GM23338 (cell line): ENCODE measurements around the gene LCNL1. TPM values are rescaled to one million over a fixed set of nuclear protein-coding genes. Genes with fewer than 3 reads are reported as not detected.
"Not testable (repeated sequence)": the region's sequence is repeated elsewhere in the genome, so short reads cannot be mapped to it uniquely, and the experiment has no call there.

Experiments used
- ATAC-seq: fragments of 200-7000 bp; cut with Tn5 transposase; 3 replicates; pipeline ENCODE4 v1.9.1; 2020
- DNase-seq: peaks from one replicate; pipeline ENCODE4 v3.0.0-alpha.2; 2015; ENCODE audit warnings: low spot score
- H2AFZ ChIP-seq: fragments of 200-600 bp; sonication (generic); 2 replicates; pipeline ENCODE4 v1.8.0; 2016; ENCODE audit warnings: antibody characterized with exemption, mild to moderate bottlenecking, moderate library complexity
- H3F3A ChIP-seq: fragments of 200-600 bp; sonication (generic); replicated peaks from 2 replicates; pipeline ENCODE4 v1.8.0; 2017; ENCODE audit warnings: antibody characterized with exemption, mixed run types, low read depth
- H3K27ac ChIP-seq: fragments of 200-600 bp; sonication (generic); 2 replicates; pipeline ENCODE4 v1.6.1; 2016; ENCODE audit warnings: low read depth
- H3K27me3 ChIP-seq: fragments of 200-600 bp; sonication (generic); 2 replicates; pipeline ENCODE4 v1.8.0; 2016; ENCODE audit warnings: mild to moderate bottlenecking, mixed run types, moderate library complexity; ENCODE audit not compliant: insufficient read depth
- H3K36me3 ChIP-seq: fragments of 200-600 bp; sonication (generic); 2 replicates; pipeline ENCODE4 v1.8.0; 2016; ENCODE audit warnings: mild to moderate bottlenecking; ENCODE audit not compliant: insufficient read depth
- H3K4me1 ChIP-seq: fragments of 200-600 bp; sonication (generic); 2 replicates; pipeline ENCODE4 v1.8.0; 2016; ENCODE audit warnings: mild to moderate bottlenecking, moderate library complexity; ENCODE audit not compliant: insufficient read depth
- H3K4me2 ChIP-seq: fragments of 200-600 bp; sonication (generic); 2 replicates; pipeline ENCODE4 v1.7.1; 2017; ENCODE audit warnings: mixed run types
- H3K4me3 ChIP-seq: fragments of 200-600 bp; sonication (generic); 2 replicates; pipeline ENCODE4 v1.6.1; 2016; ENCODE audit warnings: mixed run types
- H3K79me2 ChIP-seq: fragments of 200-600 bp; sonication (generic); replicated peaks from 2 replicates; pipeline ENCODE4 v1.8.0; 2017; ENCODE audit warnings: mild to moderate bottlenecking; ENCODE audit not compliant: insufficient read depth
- H3K9me2 ChIP-seq: fragments of 200-600 bp; sonication (generic); 2 replicates; pipeline ENCODE4 v1.8.0; 2017; ENCODE audit not compliant: insufficient read depth
- H4K20me1 ChIP-seq: fragments of 200-600 bp; sonication (generic); replicated peaks from 2 replicates; pipeline ENCODE4 v1.8.0; 2017; ENCODE audit warnings: mild to moderate bottlenecking; ENCODE audit not compliant: insufficient read depth
- H3K27ac Mint-ChIP-seq: 2 replicates; pipeline ENCODE4 v1.8.0; 2020; ENCODE audit warnings: inconsistent platforms, mild to moderate bottlenecking, moderate library complexity, mixed read lengths
- H3K27me3 Mint-ChIP-seq: 3 replicates; pipeline ENCODE4 v1.8.0; 2022; ENCODE audit warnings: low read depth, mild to moderate bottlenecking, moderate library complexity, mixed read lengths, inconsistent platforms; ENCODE audit not compliant: insufficient read depth, poor library complexity
- H3K36me3 Mint-ChIP-seq: 3 replicates; pipeline ENCODE4 v1.8.0; 2021; ENCODE audit warnings: low read depth, mild to moderate bottlenecking, inconsistent platforms, moderate library complexity, mixed read lengths
- H3K4me1 Mint-ChIP-seq: 3 replicates; pipeline ENCODE4 v1.8.0; 2020; ENCODE audit warnings: mild to moderate bottlenecking, inconsistent platforms, mixed read lengths
- H3K4me3 Mint-ChIP-seq: 3 replicates; pipeline ENCODE4 v1.8.0; 2021; ENCODE audit warnings: moderate library complexity, mild to moderate bottlenecking, inconsistent platforms, mixed read lengths
- H3K9me3 Mint-ChIP-seq: 3 replicates; pipeline ENCODE4 v1.8.0; 2020; ENCODE audit warnings: moderate library complexity, mild to moderate bottlenecking, inconsistent platforms, mixed read lengths
- CREB1 ChIP-seq: fragments of 250-450 bp; sonication (Bioruptor Pico); IDR thresholded peaks from 2 replicates; pipeline ENCODE4 v1.5.0; 2020; ENCODE audit warnings: low read depth, mild to moderate bottlenecking, moderate library complexity
- CTCF ChIP-seq, 2 experiments: fragments of 200-600 bp in 1 of 2; sonication (generic) in 1 of 2; conservative IDR thresholded peaks; 2 replicates each; pipeline versions ENCODE4 v1.5.1 to v1.6.1; 2016 to 2017; ENCODE audit warnings: antibody characterized with exemption in 2 of 2, low read depth in 2 of 2, mild to moderate bottlenecking in 2 of 2, moderate library complexity in 1 of 2
- POLR2AphosphoS5 ChIP-seq: IDR thresholded peaks from 2 replicates; pipeline ENCODE4 v1.6.1; 2016; ENCODE audit warnings: antibody characterized with exemption, low read depth
- ZNF331 ChIP-seq: fragments of 250-450 bp; sonication (Bioruptor Pico); IDR thresholded peaks from 2 replicates; pipeline ENCODE4 v1.5.0; 2020; ENCODE audit warnings: low read depth, mild to moderate bottlenecking, moderate library complexity
- polyA plus RNA-seq: library from polyadenylated mRNA; unstranded; fragments of >200 nt; fragmentation: Nextera tagmentation; extraction: Ambion mirVana; gene quantifications from 2 replicates; pipeline ENCODE4 v1.2.1, GENCODE V29; 2016
- total RNA-seq: library from RNA; depleted of rRNA; stranded (reverse); fragments of >200 nt; shearing (Covaris generic); gene quantifications from 2 replicates; pipeline ENCODE4 v1.2.3, GENCODE V29; 2014
- TF ChIP-seq, protein P1 (sequence below): fragments of 250-450 bp; sonication (Bioruptor Pico); IDR thresholded peaks from 2 replicates; pipeline ENCODE4 v1.5.0; 2020; ENCODE audit warnings: mild to moderate bottlenecking, moderate library complexity
- TF ChIP-seq, protein P2 (sequence below): IDR thresholded peaks from 2 replicates; pipeline ENCODE4 v1.6.1; 2016; ENCODE audit warnings: antibody characterized with exemption

The LCNL1 gene
- total and polyA plus RNA-seq, 2 experiments from 2014 or later, result 0.11 TPM; not detected in 1

GRCh38 chr9:137004285-137004684, 21.5 kb downstream of the LCNL1 start:
- not testable (repeated sequence) for H3K4me1 Mint-ChIP-seq, H3K9me2 ChIP-seq, H3K4me2 ChIP-seq, H3K79me2 ChIP-seq, H3F3A ChIP-seq, H2AFZ ChIP-seq, H3K27me3 ChIP-seq, H3K36me3 Mint-ChIP-seq, H3K36me3 ChIP-seq, H3K27ac Mint-ChIP-seq, H3K4me3 ChIP-seq, DNase-seq, H3K4me1 ChIP-seq, ATAC-seq, H3K27me3 Mint-ChIP-seq, H4K20me1 ChIP-seq, H3K4me3 Mint-ChIP-seq, H3K27ac ChIP-seq
- peak; percentile 50 to 55 for TF ChIP-seq CTCF (conservative IDR thresholded peaks at IDR 0.05; ENCODE audit: low read depth in 2 of 2)
- TF ChIP-seq CREB1, result peak; percentile 75
- peaks cover 19% of the 10 kb centered on the region for H3K9me3 Mint-ChIP-seq

DNA sequence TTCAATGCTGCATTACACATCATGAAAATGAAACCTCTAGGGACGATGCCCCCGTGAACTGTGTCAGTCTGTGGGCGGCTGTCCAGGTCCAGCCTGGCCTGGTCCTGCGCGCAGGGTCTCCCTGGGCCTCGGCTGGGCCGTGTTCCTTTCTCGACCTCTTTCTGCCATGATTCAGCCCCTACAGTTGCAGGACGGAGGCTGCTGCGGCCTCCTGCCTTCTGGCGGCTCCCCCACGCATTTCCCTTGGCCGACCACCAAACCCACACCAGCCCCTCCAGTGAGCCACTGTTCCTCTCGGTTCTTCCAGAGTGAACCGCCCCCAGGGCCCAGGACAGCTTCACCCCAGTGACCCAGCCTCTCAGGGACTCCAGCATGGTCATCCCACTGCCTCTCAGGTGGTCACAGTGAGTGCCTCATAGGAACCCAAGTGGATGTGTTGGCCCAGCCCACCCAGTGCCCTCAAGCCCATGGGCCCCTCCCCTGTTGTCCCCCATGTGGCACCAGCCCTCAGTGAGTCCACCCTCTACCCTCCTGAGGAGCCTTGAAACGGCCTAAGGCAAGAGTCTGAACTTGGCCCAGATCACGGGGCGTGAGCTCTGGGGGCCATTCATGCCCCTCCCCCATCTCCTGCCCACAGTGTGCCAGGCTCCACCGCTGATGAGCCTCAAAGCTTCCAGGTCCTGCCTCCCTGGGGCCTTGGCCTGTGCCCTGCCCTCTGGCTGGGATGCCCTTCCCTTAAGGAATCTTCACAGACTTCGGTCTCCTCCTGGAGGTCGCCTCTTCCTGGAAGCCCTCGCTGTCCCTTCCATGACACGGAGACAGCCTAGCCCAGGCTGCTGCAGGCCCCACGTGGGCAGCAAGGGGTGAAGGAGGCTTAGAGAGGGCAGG, 23.6 kb downstream of the LCNL1 start:
- Histone ChIP-seq H3K27ac (no peak overlapping the region), H3K4me1 (no peaks in the 10 kb centered on the region), H4K20me1 (no peaks in the 10 kb centered on the region), H2AFZ (no peak overlapping the region), H3K79me2 (no peaks in the 10 kb centered on the region), H3K27me3 (no peaks in the 10 kb centered on the region), H3K4me3 (no peak overlapping the region), H3F3A (no peaks in the 10 kb centered on the region), H3K9me2 (no peaks in the 10 kb centered on the region), H3K36me3 (no peaks in the 10 kb centered on the region), H3K4me2 (no peak overlapping the region)
- ATAC-seq, result no peak
- Mint-ChIP-seq H3K4me1 (no peaks in the 10 kb centered on the region), H3K27ac (no peak overlapping the region), H3K27me3 (peaks cover 3% of the 10 kb centered on the region), H3K9me3 (peaks cover 19% of the 10 kb centered on the region), H3K36me3 (peaks cover 6% of the 10 kb centered on the region; the same call in 2 of the 3 replicates), H3K4me3 (no peak overlapping the region)
- DNase-seq, result no peak
- TF ChIP-seq, protein P1, sequence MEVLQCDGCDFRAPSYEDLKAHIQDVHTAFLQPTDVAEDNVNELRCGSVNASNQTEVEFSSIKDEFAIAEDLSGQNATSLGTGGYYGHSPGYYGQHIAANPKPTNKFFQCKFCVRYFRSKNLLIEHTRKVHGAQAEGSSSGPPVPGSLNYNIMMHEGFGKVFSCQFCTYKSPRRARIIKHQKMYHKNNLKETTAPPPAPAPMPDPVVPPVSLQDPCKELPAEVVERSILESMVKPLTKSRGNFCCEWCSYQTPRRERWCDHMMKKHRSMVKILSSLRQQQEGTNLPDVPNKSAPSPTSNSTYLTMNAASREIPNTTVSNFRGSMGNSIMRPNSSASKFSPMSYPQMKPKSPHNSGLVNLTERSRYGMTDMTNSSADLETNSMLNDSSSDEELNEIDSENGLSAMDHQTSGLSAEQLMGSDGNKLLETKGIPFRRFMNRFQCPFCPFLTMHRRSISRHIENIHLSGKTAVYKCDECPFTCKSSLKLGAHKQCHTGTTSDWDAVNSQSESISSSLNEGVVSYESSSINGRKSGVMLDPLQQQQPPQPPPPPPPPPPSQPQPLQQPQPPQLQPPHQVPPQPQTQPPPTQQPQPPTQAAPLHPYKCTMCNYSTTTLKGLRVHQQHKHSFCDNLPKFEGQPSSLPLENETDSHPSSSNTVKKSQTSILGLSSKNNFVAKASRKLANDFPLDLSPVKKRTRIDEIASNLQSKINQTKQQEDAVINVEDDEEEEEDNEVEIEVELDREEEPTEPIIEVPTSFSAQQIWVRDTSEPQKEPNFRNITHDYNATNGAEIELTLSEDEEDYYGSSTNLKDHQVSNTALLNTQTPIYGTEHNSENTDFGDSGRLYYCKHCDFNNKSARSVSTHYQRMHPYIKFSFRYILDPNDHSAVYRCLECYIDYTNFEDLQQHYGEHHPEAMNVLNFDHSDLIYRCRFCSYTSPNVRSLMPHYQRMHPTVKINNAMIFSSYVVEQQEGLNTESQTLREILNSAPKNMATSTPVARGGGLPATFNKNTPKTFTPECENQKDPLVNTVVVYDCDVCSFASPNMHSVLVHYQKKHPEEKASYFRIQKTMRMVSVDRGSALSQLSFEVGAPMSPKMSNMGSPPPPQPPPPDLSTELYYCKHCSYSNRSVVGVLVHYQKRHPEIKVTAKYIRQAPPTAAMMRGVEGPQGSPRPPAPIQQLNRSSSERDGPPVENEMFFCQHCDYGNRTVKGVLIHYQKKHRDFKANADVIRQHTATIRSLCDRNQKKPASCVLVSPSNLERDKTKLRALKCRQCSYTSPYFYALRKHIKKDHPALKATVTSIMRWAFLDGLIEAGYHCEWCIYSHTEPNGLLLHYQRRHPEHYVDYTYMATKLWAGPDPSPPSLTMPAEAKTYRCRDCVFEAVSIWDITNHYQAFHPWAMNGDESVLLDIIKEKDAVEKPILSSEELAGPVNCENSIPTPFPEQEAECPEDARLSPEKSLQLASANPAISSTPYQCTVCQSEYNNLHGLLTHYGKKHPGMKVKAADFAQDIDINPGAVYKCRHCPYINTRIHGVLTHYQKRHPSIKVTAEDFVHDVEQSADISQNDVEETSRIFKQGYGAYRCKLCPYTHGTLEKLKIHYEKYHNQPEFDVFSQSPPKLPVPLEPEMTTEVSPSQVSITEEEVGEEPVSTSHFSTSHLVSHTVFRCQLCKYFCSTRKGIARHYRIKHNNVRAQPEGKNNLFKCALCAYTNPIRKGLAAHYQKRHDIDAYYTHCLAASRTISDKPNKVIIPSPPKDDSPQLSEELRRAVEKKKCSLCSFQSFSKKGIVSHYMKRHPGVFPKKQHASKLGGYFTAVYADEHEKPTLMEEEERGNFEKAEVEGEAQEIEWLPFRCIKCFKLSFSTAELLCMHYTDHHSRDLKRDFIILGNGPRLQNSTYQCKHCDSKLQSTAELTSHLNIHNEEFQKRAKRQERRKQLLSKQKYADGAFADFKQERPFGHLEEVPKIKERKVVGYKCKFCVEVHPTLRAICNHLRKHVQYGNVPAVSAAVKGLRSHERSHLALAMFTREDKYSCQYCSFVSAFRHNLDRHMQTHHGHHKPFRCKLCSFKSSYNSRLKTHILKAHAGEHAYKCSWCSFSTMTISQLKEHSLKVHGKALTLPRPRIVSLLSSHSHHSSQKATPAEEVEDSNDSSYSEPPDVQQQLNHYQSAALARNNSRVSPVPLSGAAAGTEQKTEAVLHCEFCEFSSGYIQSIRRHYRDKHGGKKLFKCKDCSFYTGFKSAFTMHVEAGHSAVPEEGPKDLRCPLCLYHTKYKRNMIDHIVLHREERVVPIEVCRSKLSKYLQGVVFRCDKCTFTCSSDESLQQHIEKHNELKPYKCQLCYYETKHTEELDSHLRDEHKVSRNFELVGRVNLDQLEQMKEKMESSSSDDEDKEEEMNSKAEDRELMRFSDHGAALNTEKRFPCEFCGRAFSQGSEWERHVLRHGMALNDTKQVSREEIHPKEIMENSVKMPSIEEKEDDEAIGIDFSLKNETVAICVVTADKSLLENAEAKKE (CRISPR knock-in tag), result no peak
- TF ChIP-seq, protein P2, sequence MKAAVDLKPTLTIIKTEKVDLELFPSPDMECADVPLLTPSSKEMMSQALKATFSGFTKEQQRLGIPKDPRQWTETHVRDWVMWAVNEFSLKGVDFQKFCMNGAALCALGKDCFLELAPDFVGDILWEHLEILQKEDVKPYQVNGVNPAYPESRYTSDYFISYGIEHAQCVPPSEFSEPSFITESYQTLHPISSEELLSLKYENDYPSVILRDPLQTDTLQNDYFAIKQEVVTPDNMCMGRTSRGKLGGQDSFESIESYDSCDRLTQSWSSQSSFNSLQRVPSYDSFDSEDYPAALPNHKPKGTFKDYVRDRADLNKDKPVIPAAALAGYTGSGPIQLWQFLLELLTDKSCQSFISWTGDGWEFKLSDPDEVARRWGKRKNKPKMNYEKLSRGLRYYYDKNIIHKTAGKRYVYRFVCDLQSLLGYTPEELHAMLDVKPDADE, result no peak
- TF ChIP-seq ZNF331 (CRISPR knock-in tag), result no peak
- TF ChIP-seq POLR2AphosphoS5, result no peak
- no peak for TF ChIP-seq CTCF (conservative IDR thresholded peaks at IDR 0.05; ENCODE audit: low read depth in 2 of 2)
- TF ChIP-seq CREB1, result no peak
